ENCODE results near the gene SPATA2L.

- TF ChIP-seq EP300 (IDR thresholded peaks at IDR 0.05; ENCODE audit: borderline replicate concordance in 1 of 2, low read depth in 1 of 2, low read length in 1 of 2), result no peak
- no peak for TF ChIP-seq CTCF (IDR thresholded peaks at IDR 0.05)
- no peak; the same call in 1 of the 2 replicates for TF ChIP-seq POLR2AphosphoS5 (IDR thresholded peaks at IDR 0.05; ENCODE audit: low read depth, low read length)
- TF ChIP-seq TAF1 (IDR thresholded peaks at IDR 0.05; ENCODE audit: borderline replicate concordance, low read depth, low read length), result no peak
- TF ChIP-seq RCOR1 (IDR thresholded peaks at IDR 0.05; ENCODE audit: low read length), result no peak
- TF ChIP-seq, protein P1, sequence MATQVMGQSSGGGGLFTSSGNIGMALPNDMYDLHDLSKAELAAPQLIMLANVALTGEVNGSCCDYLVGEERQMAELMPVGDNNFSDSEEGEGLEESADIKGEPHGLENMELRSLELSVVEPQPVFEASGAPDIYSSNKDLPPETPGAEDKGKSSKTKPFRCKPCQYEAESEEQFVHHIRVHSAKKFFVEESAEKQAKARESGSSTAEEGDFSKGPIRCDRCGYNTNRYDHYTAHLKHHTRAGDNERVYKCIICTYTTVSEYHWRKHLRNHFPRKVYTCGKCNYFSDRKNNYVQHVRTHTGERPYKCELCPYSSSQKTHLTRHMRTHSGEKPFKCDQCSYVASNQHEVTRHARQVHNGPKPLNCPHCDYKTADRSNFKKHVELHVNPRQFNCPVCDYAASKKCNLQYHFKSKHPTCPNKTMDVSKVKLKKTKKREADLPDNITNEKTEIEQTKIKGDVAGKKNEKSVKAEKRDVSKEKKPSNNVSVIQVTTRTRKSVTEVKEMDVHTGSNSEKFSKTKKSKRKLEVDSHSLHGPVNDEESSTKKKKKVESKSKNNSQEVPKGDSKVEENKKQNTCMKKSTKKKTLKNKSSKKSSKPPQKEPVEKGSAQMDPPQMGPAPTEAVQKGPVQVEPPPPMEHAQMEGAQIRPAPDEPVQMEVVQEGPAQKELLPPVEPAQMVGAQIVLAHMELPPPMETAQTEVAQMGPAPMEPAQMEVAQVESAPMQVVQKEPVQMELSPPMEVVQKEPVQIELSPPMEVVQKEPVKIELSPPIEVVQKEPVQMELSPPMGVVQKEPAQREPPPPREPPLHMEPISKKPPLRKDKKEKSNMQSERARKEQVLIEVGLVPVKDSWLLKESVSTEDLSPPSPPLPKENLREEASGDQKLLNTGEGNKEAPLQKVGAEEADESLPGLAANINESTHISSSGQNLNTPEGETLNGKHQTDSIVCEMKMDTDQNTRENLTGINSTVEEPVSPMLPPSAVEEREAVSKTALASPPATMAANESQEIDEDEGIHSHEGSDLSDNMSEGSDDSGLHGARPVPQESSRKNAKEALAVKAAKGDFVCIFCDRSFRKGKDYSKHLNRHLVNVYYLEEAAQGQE (IDR thresholded peaks at IDR 0.05; ENCODE audit: low read depth, low read length), result no peak
- no peak for TF ChIP-seq FOXJ3 (CRISPR knock-in tag; IDR thresholded peaks at IDR 0.05)
- TF ChIP-seq RAD21 (IDR thresholded peaks at IDR 0.05; ENCODE audit: low read length), result no peak
- TF ChIP-seq RFX5 (IDR thresholded peaks at IDR 0.05; ENCODE audit: low read length), result no peak
- no peak for TF ChIP-seq SIN3A (IDR thresholded peaks at IDR 0.05; ENCODE audit: borderline replicate concordance, low read depth, low read length)
- no peak for TF ChIP-seq MXI1 (IDR thresholded peaks at IDR 0.05; ENCODE audit: low read depth, low read length)
- no peak for TF ChIP-seq YY1 (IDR thresholded peaks at IDR 0.05; ENCODE audit: low read depth)
- no peak for TF ChIP-seq EZH2phosphoT487 (IDR thresholded peaks at IDR 0.05; ENCODE audit: borderline replicate concordance, low read depth)
Measured at GRCh38 chr16:89733322-89733721, 31.8 kb upstream of the SPATA2L start.

Measured in SK-N-SH (cell line).